Measurements from ENCODE around the gene ELOB. TPM values are rescaled to one million over a fixed set of nuclear protein-coding genes. Genes with fewer than 3 reads are reported as not detected.

ELOB gene
- total and polyA plus RNA-seq, 2 experiments from 2014 or later: 180 to 606 TPM

Other genes starting within 250 kb of the ELOB start
- gene CEMP1, start 245.9 kb downstream of the ELOB start, total RNA-seq: 1.3 TPM in 1 of 2 replicates, not detected in the other
- 4.6 and 9.4 TPM in 2 replicates for gene CEMP1, start 245.9 kb downstream of the ELOB start, polyA plus RNA-seq
- 24.9 and 28.6 TPM in 2 replicates for gene PDPK1, start 239.3 kb downstream of the ELOB start, total RNA-seq
- 22.4 and 23.3 TPM in 2 replicates for gene PDPK1, start 239.3 kb downstream of the ELOB start, polyA plus RNA-seq
- 32.9 and 67.2 TPM in 2 replicates for gene KCTD5, start 94.8 kb downstream of the ELOB start, total RNA-seq
- gene KCTD5, start 94.8 kb downstream of the ELOB start, polyA plus RNA-seq: 32.6 and 35.0 TPM in 2 replicates
- gene PRSS27, start 57.1 kb downstream of the ELOB start, total RNA-seq: 13.0 and 17.0 TPM in 2 replicates
- gene PRSS27, start 57.1 kb downstream of the ELOB start, polyA plus RNA-seq: 12.1 and 14.5 TPM in 2 replicates
- gene SRRM2, start 24.6 kb downstream of the ELOB start, total RNA-seq: 131 and 321 TPM in 2 replicates
- 592 and 734 TPM in 2 replicates for gene SRRM2, start 24.6 kb downstream of the ELOB start, polyA plus RNA-seq
- not detected in 2 replicates for gene PRSS33, start 10.3 kb upstream of the ELOB start, total RNA-seq
- not detected in 2 replicates for gene PRSS33, start 10.3 kb upstream of the ELOB start, polyA plus RNA-seq
- not detected in 2 replicates for gene PRSS41, start 21.2 kb upstream of the ELOB start, total RNA-seq
- not detected in 2 replicates for gene PRSS41, start 21.2 kb upstream of the ELOB start, polyA plus RNA-seq
- not detected in 2 replicates for gene PRSS21, start 40.0 kb upstream of the ELOB start, total RNA-seq
- gene PRSS21, start 40.0 kb upstream of the ELOB start, polyA plus RNA-seq: not detected in 2 replicates
- gene ZG16B, start 53.0 kb upstream of the ELOB start, total RNA-seq: not detected in 2 replicates
- gene ZG16B, start 53.0 kb upstream of the ELOB start, polyA plus RNA-seq: not detected in 2 replicates
- not detected in 2 replicates for gene PRSS22, start 80.9 kb upstream of the ELOB start, total RNA-seq
- gene PRSS22, start 80.9 kb upstream of the ELOB start, polyA plus RNA-seq: not detected in 2 replicates
- 134 and 148 TPM in 2 replicates for gene FLYWCH2, start 105.9 kb upstream of the ELOB start, total RNA-seq
- gene FLYWCH2, start 105.9 kb upstream of the ELOB start, polyA plus RNA-seq: 59.2 and 66.1 TPM in 2 replicates
- gene FLYWCH1, start 134.7 kb upstream of the ELOB start, total RNA-seq: 33.2 and 58.7 TPM in 2 replicates
- gene FLYWCH1, start 134.7 kb upstream of the ELOB start, polyA plus RNA-seq: 34.7 and 41.1 TPM in 2 replicates
- gene KREMEN2, start 187.0 kb upstream of the ELOB start, total RNA-seq: 2.6 and 3.9 TPM in 2 replicates
- 1.3 and 2.5 TPM in 2 replicates for gene KREMEN2, start 187.0 kb upstream of the ELOB start, polyA plus RNA-seq
- 3.1 and 9.9 TPM in 2 replicates for gene PAQR4, start 192.1 kb upstream of the ELOB start, total RNA-seq
- 3.9 and 11.0 TPM in 2 replicates for gene PAQR4, start 192.1 kb upstream of the ELOB start, polyA plus RNA-seq
- gene PKMYT1, start 203.2 kb upstream of the ELOB start, total RNA-seq: 26.2 and 28.1 TPM in 2 replicates
- 30.6 and 36.8 TPM in 2 replicates for gene PKMYT1, start 203.2 kb upstream of the ELOB start, polyA plus RNA-seq
- 3.2 and 6.3 TPM in 2 replicates for gene CLDN9, start 235.6 kb upstream of the ELOB start, total RNA-seq
- 8.4 and 8.5 TPM in 2 replicates for gene CLDN9, start 235.6 kb upstream of the ELOB start, polyA plus RNA-seq
- gene CLDN6, start 240.9 kb upstream of the ELOB start, total RNA-seq: 148 and 210 TPM in 2 replicates
- gene CLDN6, start 240.9 kb upstream of the ELOB start, polyA plus RNA-seq: 244 and 344 TPM in 2 replicates
- 115 and 122 TPM in 2 replicates for gene TNFRSF12A, start 243.1 kb upstream of the ELOB start, total RNA-seq
- gene TNFRSF12A, start 243.1 kb upstream of the ELOB start, polyA plus RNA-seq: 106 and 142 TPM in 2 replicates
- gene HCFC1R1, start 246.7 kb upstream of the ELOB start, total RNA-seq: 48.3 and 50.8 TPM in 2 replicates
- gene HCFC1R1, start 246.7 kb upstream of the ELOB start, polyA plus RNA-seq: 109 and 140 TPM in 2 replicates
- gene THOC6, start 246.8 kb upstream of the ELOB start, total RNA-seq: 34.8 and 36.9 TPM in 2 replicates
- 61.3 and 65.7 TPM in 2 replicates for gene THOC6, start 246.8 kb upstream of the ELOB start, polyA plus RNA-seq

All from cardiac muscle cell (in vitro differentiated cells and primary cell).